Activated CD4-positive, alpha-beta T cell treated with anti-CD3 and anti-CD28 coated beads, Interleukin-2, amount 10 ng/mL, durations not matched to agents 24 days and 14 days (primary cell): ENCODE measurements around the gene FAM13C. TPM values are rescaled to one million over a fixed set of nuclear protein-coding genes. Genes with fewer than 3 reads are reported as not detected.

Source experiments
- DNase-seq: peaks from one replicate; pipeline ENCODE4 v3.0.0; 2022
- H3K27ac Mint-ChIP-seq: one replicate; pipeline ENCODE4 v1.8.0; 2022; ENCODE audit warnings: mild to moderate bottlenecking, mixed read lengths
- H3K27me3 Mint-ChIP-seq: one replicate; pipeline ENCODE4 v1.8.0; 2022; ENCODE audit warnings: mixed read lengths
- H3K36me3 Mint-ChIP-seq: one replicate; pipeline ENCODE4 v1.8.0; 2022; ENCODE audit warnings: low read depth, mild to moderate bottlenecking, mixed read lengths
- H3K4me1 Mint-ChIP-seq: one replicate; pipeline ENCODE4 v1.8.0; 2021; ENCODE audit warnings: mixed read lengths
- H3K4me3 Mint-ChIP-seq: one replicate; pipeline ENCODE4 v1.8.0; 2022; ENCODE audit warnings: mild to moderate bottlenecking, moderate library complexity, mixed read lengths
- H3K9me3 Mint-ChIP-seq: one replicate; pipeline ENCODE4 v1.8.0; 2021; ENCODE audit warnings: mixed read lengths
- intact Hi-C: fragments of 100-400 bp; cut with micrococcal nuclease; formaldehyde crosslinking; loops from one replicate; pipeline ENCODE4 v1.15.1; 2023
- total RNA-seq: library from RNA; stranded (reverse); gene quantifications from 2 replicates; pipeline ENCODE4 v1.2.3, GENCODE V29; 2022

The FAM13C gene
- total RNA-seq, 1 donor from 2014 or later = not detected

GRCh38 chr10:59270492-59270891 is 91.9 kb downstream of the FAM13C start:
- Mint-ChIP-seq H3K27ac (no peak overlapping the region), H3K4me3 (no peak overlapping the region), H3K4me1 (no peaks in the 10 kb centered on the region), H3K9me3 (no peaks in the 10 kb centered on the region), H3K27me3 (no peaks in the 10 kb centered on the region), H3K36me3 (no peaks in the 10 kb centered on the region)
- intact Hi-C loops = no loop called here
- no peak for DNase-seq

GRCh38 chr10:59269651-59270050 is 92.7 kb downstream of the FAM13C start:
- Mint-ChIP-seq H3K36me3 (no peaks in the 10 kb centered on the region), H3K9me3 (no peaks in the 10 kb centered on the region), H3K27me3 (no peaks in the 10 kb centered on the region), H3K4me1 (no peaks in the 10 kb centered on the region), H3K4me3 (no peak overlapping the region), H3K27ac (no peak overlapping the region)
- intact Hi-C loops = no loop called here
- no peak for DNase-seq

GRCh38 chr10:59268460-59268859 is 93.9 kb downstream of the FAM13C start:
- Mint-ChIP-seq H3K4me3 (no peak overlapping the region), H3K27ac (no peak overlapping the region), H3K9me3 (no peaks in the 10 kb centered on the region), H3K27me3 (no peaks in the 10 kb centered on the region), H3K36me3 (no peaks in the 10 kb centered on the region), H3K4me1 (no peaks in the 10 kb centered on the region)
- intact Hi-C loops = no loop called here
- DNase-seq = no peak

GRCh38 chr10:59266321-59266720 is 96.0 kb downstream of the FAM13C start:
- H3K36me3 Mint-ChIP-seq = no peaks in the 10 kb centered on the region
- H3K9me3 Mint-ChIP-seq = no peaks in the 10 kb centered on the region
- intact Hi-C loops = no loop called here
- no peaks in the 10 kb centered on the region for H3K27me3 Mint-ChIP-seq
- H3K4me1 Mint-ChIP-seq = no peaks in the 10 kb centered on the region
- H3K4me3 Mint-ChIP-seq = no peak overlapping the region
- DNase-seq = no peak
- H3K27ac Mint-ChIP-seq = no peak overlapping the region

- Mint-ChIP-seq H3K9me3 (no peaks in the 10 kb centered on the region), H3K27me3 (no peaks in the 10 kb centered on the region), H3K4me3 (no peak overlapping the region), H3K27ac (no peak overlapping the region), H3K36me3 (no peaks in the 10 kb centered on the region), H3K4me1 (no peaks in the 10 kb centered on the region)
- intact Hi-C loops = no loop called here
- no peak for DNase-seq
These were observed 97.2 kb downstream of the FAM13C start for GRCh38 chr10:59265141-59265540.

- no peaks in the 10 kb centered on the region for H3K4me1 Mint-ChIP-seq
These were observed 103.5 kb downstream of the FAM13C start for GRCh38 chr10:59258890-59259289.

GRCh38 chr10:59257224-59257623 is 105.1 kb downstream of the FAM13C start:
- no peak for DNase-seq
- H3K36me3 Mint-ChIP-seq = no peaks in the 10 kb centered on the region
- no peaks in the 10 kb centered on the region for H3K9me3 Mint-ChIP-seq
- intact Hi-C loops = no loop called here
- no peak overlapping the region for H3K4me3 Mint-ChIP-seq
- H3K4me1 Mint-ChIP-seq = no peaks in the 10 kb centered on the region
- no peak overlapping the region for H3K27ac Mint-ChIP-seq
- no peaks in the 10 kb centered on the region for H3K27me3 Mint-ChIP-seq

More at GRCh38 chr10:59258890-59259289, 103.5 kb downstream of the FAM13C start:
- H3K9me3 Mint-ChIP-seq = no peaks in the 10 kb centered on the region
- no peaks in the 10 kb centered on the region for H3K27me3 Mint-ChIP-seq
- H3K36me3 Mint-ChIP-seq = no peaks in the 10 kb centered on the region
- DNase-seq = no peak
- intact Hi-C loops = no loop called here
- no peak overlapping the region for H3K27ac Mint-ChIP-seq
- H3K4me3 Mint-ChIP-seq = no peak overlapping the region

GRCh38 chr10:59255463-59255862 is 106.9 kb downstream of the FAM13C start:
- H3K4me1 Mint-ChIP-seq = no peaks in the 10 kb centered on the region
- no peak overlapping the region for H3K27ac Mint-ChIP-seq
- H3K4me3 Mint-ChIP-seq = no peak overlapping the region
- intact Hi-C loops = no loop called here
- no peaks in the 10 kb centered on the region for H3K9me3 Mint-ChIP-seq
- no peaks in the 10 kb centered on the region for H3K36me3 Mint-ChIP-seq
- no peaks in the 10 kb centered on the region for H3K27me3 Mint-ChIP-seq
- DNase-seq = no peak

- Mint-ChIP-seq H3K36me3 (no peaks in the 10 kb centered on the region), H3K27ac (no peak overlapping the region), H3K27me3 (no peaks in the 10 kb centered on the region), H3K4me1 (no peaks in the 10 kb centered on the region), H3K9me3 (no peaks in the 10 kb centered on the region), H3K4me3 (no peak overlapping the region)
- intact Hi-C loops = no loop called here
- DNase-seq = no peak
These were observed 109.9 kb downstream of the FAM13C start for GRCh38 chr10:59252491-59252890.

GRCh38 chr10:59245686-59246085 is 116.7 kb downstream of the FAM13C start:
- intact Hi-C loops = loop anchor here (10.0 kb wide), 1 partner anchor 799 kb away; no protein-coding TSS in a partner anchor
- Mint-ChIP-seq H3K27me3 (no peaks in the 10 kb centered on the region), H3K4me1 (no peaks in the 10 kb centered on the region), H3K4me3 (no peak overlapping the region), H3K9me3 (no peaks in the 10 kb centered on the region), H3K36me3 (no peaks in the 10 kb centered on the region), H3K27ac (no peak overlapping the region)
- DNase-seq = no peak

GRCh38 chr10:59244871-59245270 is 117.5 kb downstream of the FAM13C start:
- Mint-ChIP-seq H3K4me1 (no peaks in the 10 kb centered on the region), H3K27me3 (no peaks in the 10 kb centered on the region), H3K9me3 (no peaks in the 10 kb centered on the region), H3K27ac (no peak overlapping the region), H3K4me3 (no peak overlapping the region), H3K36me3 (no peaks in the 10 kb centered on the region)
- intact Hi-C loops = loop anchor here (5.0 to 10.0 kb wide), 2 partner anchors 377 to 800 kb away; no protein-coding TSS in a partner anchor
- no peak for DNase-seq

- Mint-ChIP-seq H3K27me3 (no peaks in the 10 kb centered on the region), H3K36me3 (no peaks in the 10 kb centered on the region), H3K4me3 (no peak overlapping the region), H3K4me1 (no peaks in the 10 kb centered on the region), H3K27ac (no peak overlapping the region), H3K9me3 (no peaks in the 10 kb centered on the region)
- DNase-seq = no peak
- intact Hi-C loops = loop anchor here (5.0 to 10.0 kb wide), 2 partner anchors 379 to 801 kb away; no protein-coding TSS in a partner anchor
These were observed 118.6 kb downstream of the FAM13C start for GRCh38 chr10:59243611-59244195.

- Mint-ChIP-seq H3K36me3 (no peaks in the 10 kb centered on the region), H3K27ac (no peak overlapping the region), H3K27me3 (no peaks in the 10 kb centered on the region), H3K4me3 (no peak overlapping the region), H3K4me1 (no peaks in the 10 kb centered on the region), H3K9me3 (no peaks in the 10 kb centered on the region)
- intact Hi-C loops = loop anchor here (5.0 to 10.0 kb wide), 2 partner anchors 379 to 802 kb away; no protein-coding TSS in a partner anchor
- no peak for DNase-seq
These were observed 119.4 kb downstream of the FAM13C start for GRCh38 chr10:59242991-59243390.

GRCh38 chr10:59242057-59242456 is 120.3 kb downstream of the FAM13C start:
- Mint-ChIP-seq H3K9me3 (no peaks in the 10 kb centered on the region), H3K4me3 (no peak overlapping the region), H3K27ac (no peak overlapping the region), H3K4me1 (no peaks in the 10 kb centered on the region), H3K27me3 (peaks cover under 1% of the 10 kb centered on the region), H3K36me3 (no peaks in the 10 kb centered on the region)
- intact Hi-C loops = loop anchor here (5.0 to 10.0 kb wide), 2 partner anchors 380 to 803 kb away; no protein-coding TSS in a partner anchor
- no peak for DNase-seq
